HCT116 (cell line): ENCODE results near the gene CHRNB1. TPM values are rescaled to one million over a fixed set of nuclear protein-coding genes. Genes with fewer than 3 reads are reported as not detected.

ENCODE experiments used
- ATAC-seq: fragments of 200-7000 bp; cut with Tn5 transposase; 2 replicates; pipeline ENCODE4 v1.9.1; 2020; ENCODE audit warnings: mild to moderate bottlenecking, moderate library complexity
- BruUV-seq: library from RNA; stranded (reverse); fragments of 400-500 nt; replicated peaks from 2 replicates; lab custom pipeline; 2021; lab: Mats Ljungman, UMichigan
- CTCF ChIA-PET: fragments of 300-600 bp; sonication (Branson Sonifier 250); formaldehyde crosslinking; loops from one replicate; lab custom pipeline; 2021; ENCODE audit warnings: antibody characterized with exemption; lab: Charles Lee
- POLR2A ChIA-PET: fragments of 300-600, 350-600 bp; sonication (Branson Sonifier 250); formaldehyde crosslinking; loops from one replicate; lab custom pipeline; 2021; ENCODE audit warnings: antibody characterized with exemption; lab: Charles Lee
- RAD21 ChIA-PET, 2 experiments: fragments of 300-600 bp; sonication (Branson Sonifier 250); formaldehyde crosslinking; loops; one replicate each; lab custom pipeline; 2023; ENCODE audit warnings: low total read pairs in 2 of 2; ENCODE audit not compliant: uncharacterized antibody in 2 of 2, unreplicated experiment in 2 of 2, low non-redundant PET in 1 of 2; lab: Charles Lee
- DNase-seq: peaks from one replicate; pipeline ENCODE4 v3.0.0-alpha.2; 2010; ENCODE audit warnings: low read depth, low spot score
- H2AFZ ChIP-seq: fragments of 200-600 bp; shearing (Covaris generic), sonication (generic); 2 replicates; pipeline ENCODE4 v1.6.1; 2017; ENCODE audit warnings: low read depth, mixed run types, mixed read lengths, antibody characterized with exemption, low read length; ENCODE audit not compliant: poor library complexity, severe bottlenecking
- H3K27ac ChIP-seq: 2 replicates; pipeline ENCODE4 v1.5.1; 2012; ENCODE audit warnings: low read depth, low read length
- H3K27me3 ChIP-seq: fragments of 200-600 bp; sonication (generic); 2 replicates; pipeline ENCODE4 v1.6.1; 2016; ENCODE audit warnings: mixed run types, low read length, mixed read lengths; ENCODE audit not compliant: insufficient read depth
- H3K36me3 ChIP-seq, 2 experiments: fragments of 200-500 bp in 1 of 2; fragments of 200-600 bp in 1 of 2; sonication (Bioruptor generic) in 1 of 2; sonication (generic) in 1 of 2; 2 replicates each; pipeline versions ENCODE4 v1.5.1 to v1.6.1; 2014 to 2016; ENCODE audit warnings: low read length in 2 of 2, inconsistent platforms in 1 of 2, mixed read lengths in 1 of 2, mixed run types in 1 of 2; ENCODE audit not compliant: insufficient read depth in 2 of 2, control insufficient read depth in 1 of 2
- H3K4me1 ChIP-seq, 2 experiments: fragments of 200-600 bp in 1 of 2; sonication (generic) in 1 of 2; 2 replicates each; pipeline versions ENCODE4 v1.5.1 to v1.6.1; 2012 to 2017; ENCODE audit warnings: low read length in 2 of 2, inconsistent platforms in 1 of 2, mild to moderate bottlenecking in 1 of 2, mixed read lengths in 1 of 2, mixed run types in 1 of 2, moderate library complexity in 1 of 2; ENCODE audit not compliant: insufficient read depth in 2 of 2, control insufficient read depth in 1 of 2
- H3K4me2 ChIP-seq: fragments of 200-600 bp; sonication (generic); 2 replicates; pipeline ENCODE4 v1.6.1; 2017; ENCODE audit warnings: mixed run types, low read length, mixed read lengths
- H3K4me3 ChIP-seq, 2 experiments: fragments of 200-600 bp in 1 of 2; sonication (generic) in 1 of 2; replicated peaks in 1 of 2; 2 replicates each; pipeline ENCODE4 v1.5.1; 2011 to 2016; ENCODE audit warnings: low read length in 2 of 2, control low read depth in 1 of 2, low read depth in 1 of 2, mild to moderate bottlenecking in 1 of 2, mixed read lengths in 1 of 2, mixed run types in 1 of 2
- H3K79me2 ChIP-seq: fragments of 200-600 bp; sonication (generic); 2 replicates; pipeline ENCODE4 v1.6.1; 2017; ENCODE audit warnings: mild to moderate bottlenecking, mixed run types, low read length, moderate library complexity, mixed read lengths; ENCODE audit not compliant: insufficient read depth
- H3K9ac ChIP-seq: fragments of 200-600 bp; sonication (generic); 2 replicates; pipeline ENCODE4 v1.6.1; 2016; ENCODE audit warnings: low read length, mixed read lengths
- H3K9me2 ChIP-seq: fragments of 200-600 bp; sonication (generic), shearing (Covaris generic); 2 replicates; pipeline ENCODE4 v1.6.1; 2017; ENCODE audit warnings: mixed run types, mild to moderate bottlenecking, moderate library complexity; ENCODE audit not compliant: insufficient read depth
- H3K9me3 ChIP-seq, 2 experiments: fragments of 200-500 bp in 1 of 2; fragments of 200-600 bp in 1 of 2; sonication (Bioruptor generic) in 1 of 2; sonication (generic) in 1 of 2; 2 replicates each; pipeline ENCODE4 v1.6.1; 2014 to 2017; ENCODE audit warnings: low read length in 2 of 2, mixed read lengths in 2 of 2, inconsistent platforms in 1 of 2, low read depth in 1 of 2, mild to moderate bottlenecking in 1 of 2, mixed run types in 1 of 2, moderate library complexity in 1 of 2; ENCODE audit not compliant: control insufficient read depth in 1 of 2, insufficient read depth in 1 of 2
- H4K20me1 ChIP-seq: fragments of 200-600 bp; sonication (generic), shearing (Covaris generic); 2 replicates; pipeline ENCODE4 v1.6.1; 2017; ENCODE audit warnings: mixed run types, mild to moderate bottlenecking, moderate library complexity; ENCODE audit not compliant: insufficient read depth
- ATF3 ChIP-seq: IDR thresholded peaks from 2 replicates; pipeline ENCODE4 v1.6.1; 2012
- CBX3 ChIP-seq: IDR thresholded peaks from 2 replicates; pipeline ENCODE4 v1.6.1; 2012; ENCODE audit warnings: low read depth
- CEBPB ChIP-seq: IDR thresholded peaks from 2 replicates; pipeline ENCODE4 v1.6.1; 2012; ENCODE audit warnings: low read depth
- CTCF ChIP-seq, 3 experiments: fragments of 200-600 bp in 1 of 3; sonication (generic) in 1 of 3; IDR thresholded peaks in 2 of 3; conservative IDR thresholded peaks in 1 of 3; 2 replicates each; pipeline ENCODE4 v1.5.1; 2012 to 2017; ENCODE audit warnings: low read depth in 2 of 3, low read length in 2 of 3, antibody characterized with exemption in 1 of 3, borderline replicate concordance in 1 of 3, control low read depth in 1 of 3, mild to moderate bottlenecking in 1 of 3, mixed read lengths in 1 of 3, mixed run types in 1 of 3, moderate library complexity in 1 of 3; ENCODE audit not compliant: insufficient read depth in 1 of 3
- EGR1 ChIP-seq: IDR thresholded peaks from 2 replicates; pipeline ENCODE4 v1.6.1; 2012; ENCODE audit warnings: low read depth
- EZH2phosphoT487 ChIP-seq: fragments of 200-600 bp; IDR thresholded peaks from 2 replicates; pipeline ENCODE4 v1.6.1; 2018; ENCODE audit warnings: antibody characterized with exemption, borderline replicate concordance
- FOSL1 ChIP-seq: IDR thresholded peaks from 2 replicates; pipeline ENCODE4 v1.6.1; 2012; ENCODE audit warnings: low read depth
- JUND ChIP-seq: IDR thresholded peaks from 2 replicates; pipeline ENCODE4 v1.6.1; 2012
- MAX ChIP-seq: IDR thresholded peaks from 2 replicates; pipeline ENCODE4 v1.6.1; 2012
- POLR2A ChIP-seq: IDR thresholded peaks from 2 replicates; pipeline ENCODE4 v1.7.0; 2011; ENCODE audit warnings: borderline replicate concordance; ENCODE audit not compliant: insufficient read depth, insufficient read length; ENCODE audit errors: extremely low read depth
- POLR2AphosphoS5 ChIP-seq: IDR thresholded peaks from 2 replicates; pipeline ENCODE4 v1.6.1; 2011; ENCODE audit warnings: mild to moderate bottlenecking, low read depth, low read length, moderate library complexity
- RAD21 ChIP-seq: IDR thresholded peaks from 2 replicates; pipeline ENCODE4 v1.6.1; 2012; ENCODE audit warnings: low read depth, mild to moderate bottlenecking
- SIN3A ChIP-seq: IDR thresholded peaks from 2 replicates; pipeline ENCODE4 v1.6.1; 2012; ENCODE audit warnings: low read depth
- SP1 ChIP-seq: IDR thresholded peaks from 2 replicates; pipeline ENCODE4 v1.6.1; 2012; ENCODE audit warnings: low read depth
- TCF7L2 ChIP-seq: IDR thresholded peaks from 2 replicates; pipeline ENCODE4 v1.7.0; 2011; ENCODE audit warnings: borderline replicate concordance, inconsistent platforms; ENCODE audit not compliant: insufficient read depth, insufficient read length; ENCODE audit errors: extremely low read depth
- YY1 ChIP-seq: IDR thresholded peaks from 2 replicates; pipeline ENCODE4 v1.6.1; 2011; ENCODE audit warnings: low read length, low read depth, moderate library complexity, mild to moderate bottlenecking; ENCODE audit not compliant: insufficient replicate concordance; ENCODE audit errors: extremely low read depth
- ZBTB33 ChIP-seq: IDR thresholded peaks from 2 replicates; pipeline ENCODE4 v1.6.1; 2011; ENCODE audit warnings: mild to moderate bottlenecking, low read length, moderate library complexity; ENCODE audit not compliant: insufficient replicate concordance; ENCODE audit errors: extremely low read depth
- ZFX ChIP-seq: fragments of 450-650 bp; IDR thresholded peaks from 2 replicates; pipeline ENCODE4 v1.6.1; 2017
- intact Hi-C: fragments of 100-400 bp; cut with micrococcal nuclease; formaldehyde crosslinking; loops from 2 replicates; pipeline ENCODE4 v1.10.0; 2022
- total RNA-seq: library from RNA; stranded (reverse); gene quantifications from one replicate; pipeline ENCODE4 v1.2.1, GENCODE V29; 2021; ENCODE audit not compliant: unreplicated experiment

The CHRNB1 gene
- total RNA-seq, 1 experiment from 2014 or later = 10.4 TPM

GRCh38 chr17:7436556-7437368 lies 8.1 kb upstream of the CHRNB1 start:
- BruUV-seq = no TSS peak
- intact Hi-C loops = loop anchor here (1.0 to 10.0 kb wide), 6 partner anchors 42 to 250 kb away; partner anchors contain the start of genes CLDN7, PLSCR3, POLR2A and SENP3
- peak; percentile 79 for DNase-seq
- no peaks in the 10 kb centered on the region for H3K9me2 ChIP-seq
- ATAC-seq = peak; percentile 71
- peak overlapping the region; percentile 69 to 85 for H3K4me3 ChIP-seq
- H3K27ac ChIP-seq = peak overlapping the region; percentile 95
- H3K9me3 ChIP-seq = no peaks in the 10 kb centered on the region; a peak in 1 of 4 replicates
- peak overlapping the region; percentile 77 for H3K9ac ChIP-seq
- H3K4me1 ChIP-seq = peaks cover 13 to 32% of the 10 kb centered on the region in 2 experiments
- ChIA-PET RAD21 (interaction anchor here in 1 of 2 experiments (1.0 to 2.4 kb wide), 2 partner anchors 81 to 156 kb away, joined by 3 to 6 read pairs; partner anchors contain the start of gene SLC2A4), POLR2A (interaction anchor here (0.7 to 2.9 kb wide), 11 partner anchors 8 to 250 kb away, joined by 3 to 33 read pairs (median 4); partner anchors contain the start of genes CHRNB1, POLR2A, SLC2A4 and SPEM2), CTCF (interaction anchor here (0.8 to 3.4 kb wide), 15 partner anchors 8 to 251 kb away, joined by 3 to 28 read pairs (median 4); partner anchors contain the start of genes CHRNB1, PLSCR3, SENP3 and TMEM256)
- H3K36me3 ChIP-seq = no peaks in the 10 kb centered on the region
- no peaks in the 10 kb centered on the region for H3K79me2 ChIP-seq
- no peaks in the 10 kb centered on the region for H3K27me3 ChIP-seq
- no peaks in the 10 kb centered on the region for H4K20me1 ChIP-seq
- no peak overlapping the region for H2AFZ ChIP-seq
- H3K4me2 ChIP-seq = peak overlapping the region; percentile 99
- peak; percentile 94 for TF ChIP-seq MAX
- TF ChIP-seq FOSL1 = no peak
- TF ChIP-seq CEBPB = no peak
- TF ChIP-seq ZFX = peak; percentile 28; the same call in 1 of the 2 replicates
- peak; percentile 72 for TF ChIP-seq YY1
- peak; percentile 88 for TF ChIP-seq RAD21
- no peak for TF ChIP-seq ATF3
- TF ChIP-seq SP1 = no peak; the same call in 1 of the 2 replicates
- peak; percentile 48; the same call in 1 of the 2 replicates for TF ChIP-seq SIN3A
- no peak for TF ChIP-seq JUND
- no peak for TF ChIP-seq EZH2phosphoT487
- no peak for TF ChIP-seq CBX3
- no peak for TF ChIP-seq EGR1
- no peak for TF ChIP-seq ZBTB33
- peak; percentile 51 for TF ChIP-seq TCF7L2
- no peak for TF ChIP-seq POLR2A
- TF ChIP-seq CTCF (IDR thresholded peaks at IDR 0.05 in 2 of 3, conservative IDR thresholded peaks at IDR 0.05 in 1 of 3; ENCODE audit: borderline replicate concordance in 1 of 3, insufficient read depth in 1 of 3, low read depth in 2 of 3, low read length in 2 of 3) = peak; percentile 63 to 99 (median 82)
- peak; percentile 63 for TF ChIP-seq POLR2AphosphoS5
